ENCODE data around the gene APOL3.

GRCh38 chr22:36210224-36210623, 49.7 kb upstream of the APOL3 start:
- TF ChIP-seq EZH2 (IDR thresholded peaks at IDR 0.05; ENCODE audit: low read depth) (no peak), CTCF (conservative IDR thresholded peaks at IDR 0.05) (no peak)

All from PC-9 (cell line).